ENCODE measurements around the gene GPR183. TPM values are rescaled to one million over a fixed set of nuclear protein-coding genes. Genes with fewer than 3 reads are reported as not detected.

GPR183 gene
- total RNA-seq, 2 experiments from 2014 or later, result 8.6 to 10.0 TPM

DNA sequence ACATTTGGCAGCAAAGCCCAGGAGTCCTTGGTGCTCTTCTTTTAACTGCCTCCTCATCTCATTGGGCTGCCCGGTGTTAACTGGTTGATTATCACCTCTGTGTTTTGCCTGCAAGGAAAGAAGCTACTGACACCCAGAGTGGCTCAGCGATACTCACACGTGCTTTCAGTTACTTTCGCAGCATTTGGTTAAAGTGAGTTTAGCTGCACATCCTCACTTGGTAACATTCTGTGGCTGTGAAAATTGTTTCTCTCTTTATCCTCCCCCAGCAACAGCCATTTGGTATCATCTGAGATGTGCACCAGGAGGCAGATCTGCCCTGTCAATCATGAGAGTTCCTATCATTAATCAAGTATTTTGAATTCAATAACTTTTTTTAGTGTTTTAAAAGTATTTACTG is 44.6 kb upstream of the GPR183 start:
- H3K27ac Mint-ChIP-seq, result peak overlapping the region; percentile 84
- H3K4me3 Mint-ChIP-seq, result no peak overlapping the region
- CTCF ChIA-PET, result interaction anchor here (0.8 to 3.3 kb wide), 13 partner anchors 9 to 85 kb away, joined by 3 to 27 read pairs (median 5); no protein-coding TSS in a partner anchor
- peak; percentile 50 for ATAC-seq
- POLR2A ChIA-PET, result interaction anchor here (0.8 to 3.8 kb wide), 15 partner anchors 10 to 83 kb away, joined by 3 to 26 read pairs (median 6); partner anchors contain the start of gene GPR183
- no peaks in the 10 kb centered on the region for H3K9me3 Mint-ChIP-seq
- DNase-seq, result peak; percentile 66
- no peaks in the 10 kb centered on the region for H3K27me3 Mint-ChIP-seq
- TF ChIP-seq, protein P1, sequence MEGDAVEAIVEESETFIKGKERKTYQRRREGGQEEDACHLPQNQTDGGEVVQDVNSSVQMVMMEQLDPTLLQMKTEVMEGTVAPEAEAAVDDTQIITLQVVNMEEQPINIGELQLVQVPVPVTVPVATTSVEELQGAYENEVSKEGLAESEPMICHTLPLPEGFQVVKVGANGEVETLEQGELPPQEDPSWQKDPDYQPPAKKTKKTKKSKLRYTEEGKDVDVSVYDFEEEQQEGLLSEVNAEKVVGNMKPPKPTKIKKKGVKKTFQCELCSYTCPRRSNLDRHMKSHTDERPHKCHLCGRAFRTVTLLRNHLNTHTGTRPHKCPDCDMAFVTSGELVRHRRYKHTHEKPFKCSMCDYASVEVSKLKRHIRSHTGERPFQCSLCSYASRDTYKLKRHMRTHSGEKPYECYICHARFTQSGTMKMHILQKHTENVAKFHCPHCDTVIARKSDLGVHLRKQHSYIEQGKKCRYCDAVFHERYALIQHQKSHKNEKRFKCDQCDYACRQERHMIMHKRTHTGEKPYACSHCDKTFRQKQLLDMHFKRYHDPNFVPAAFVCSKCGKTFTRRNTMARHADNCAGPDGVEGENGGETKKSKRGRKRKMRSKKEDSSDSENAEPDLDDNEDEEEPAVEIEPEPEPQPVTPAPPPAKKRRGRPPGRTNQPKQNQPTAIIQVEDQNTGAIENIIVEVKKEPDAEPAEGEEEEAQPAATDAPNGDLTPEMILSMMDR (IDR thresholded peaks at IDR 0.05), result no peak
- intact Hi-C loops (cut with micrococcal nuclease), result loop anchor here (5.0 kb wide), 2 partner anchors 39 to 79 kb away; no protein-coding TSS in a partner anchor
- peaks cover 82% of the 10 kb centered on the region for H3K4me1 Mint-ChIP-seq (ENCODE audit: low read depth)
- H3K36me3 Mint-ChIP-seq (ENCODE audit: low read depth), result peaks cover 63% of the 10 kb centered on the region

DNA sequence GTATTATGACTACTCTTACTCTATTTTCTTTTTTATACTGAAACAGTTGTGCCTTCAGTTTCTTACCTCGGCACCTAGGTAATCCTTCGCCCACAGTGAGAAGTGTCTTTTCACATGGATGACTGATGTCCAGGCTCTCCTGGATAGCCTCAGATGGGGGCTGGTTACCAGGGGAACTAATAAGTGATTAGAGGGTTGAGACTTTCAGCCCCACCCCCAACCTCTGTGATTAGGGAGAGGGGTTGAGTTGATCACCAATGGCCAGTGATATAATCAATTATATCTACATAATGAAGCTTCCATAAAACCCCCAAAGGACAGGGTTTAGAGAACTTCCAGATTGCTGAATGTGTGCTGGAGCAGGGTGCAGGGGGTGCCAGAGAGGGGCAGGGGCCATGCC is 43.0 kb upstream of the GPR183 start:
- H3K36me3 Mint-ChIP-seq (ENCODE audit: low read depth), result peaks cover 53% of the 10 kb centered on the region
- TF ChIP-seq, protein P1 (IDR thresholded peaks at IDR 0.05), result no peak
- H3K27me3 Mint-ChIP-seq, result no peaks in the 10 kb centered on the region
- H3K9me3 Mint-ChIP-seq, result no peaks in the 10 kb centered on the region
- H3K4me3 Mint-ChIP-seq, result no peak overlapping the region
- H3K27ac Mint-ChIP-seq, result no peak overlapping the region
- POLR2A ChIA-PET, result interaction anchor here (3.8 kb wide), 1 partner anchor 8 kb away, joined by 15 read pairs; no protein-coding TSS in a partner anchor
- CTCF ChIA-PET, result interaction anchor here (1.3 kb wide), 1 partner anchor 37 kb away, joined by 4 read pairs; no protein-coding TSS in a partner anchor
- ATAC-seq, result no peak
- DNase-seq, result no peak
- peaks cover 76% of the 10 kb centered on the region for H3K4me1 Mint-ChIP-seq (ENCODE audit: low read depth)
- intact Hi-C loops (cut with micrococcal nuclease), result loop anchor here (5.0 kb wide), 2 partner anchors 38 to 78 kb away; no protein-coding TSS in a partner anchor

DNA sequence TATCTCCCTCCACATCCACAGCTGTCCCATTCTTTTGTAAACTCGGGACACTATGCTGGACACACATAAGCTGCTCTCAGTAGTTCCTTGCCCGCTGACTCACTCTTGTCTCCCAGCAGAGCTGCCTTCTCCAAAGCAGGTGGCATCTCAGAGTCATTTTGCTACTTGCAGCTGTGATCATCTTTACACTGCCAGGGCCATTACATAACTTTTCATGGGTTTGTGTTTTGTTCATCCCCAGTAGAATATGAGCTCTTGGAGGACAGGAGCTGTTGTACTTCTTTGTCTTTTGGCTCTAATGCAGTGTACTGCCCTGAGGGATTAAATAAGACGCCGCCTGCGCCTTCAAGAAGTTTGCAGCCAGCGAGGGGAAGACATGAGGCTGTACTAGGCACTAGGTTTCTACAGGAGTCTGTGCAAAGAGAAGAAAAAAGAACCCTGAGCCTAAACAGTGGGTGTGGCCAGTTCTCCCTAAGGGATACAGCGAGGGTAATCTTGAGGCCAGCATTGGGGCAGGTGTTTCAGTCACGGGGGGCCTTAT is 40.8 kb upstream of the GPR183 start:
- Mint-ChIP-seq H3K4me3 (no peak overlapping the region), H3K27me3 (no peaks in the 10 kb centered on the region), H3K27ac (no peak overlapping the region)

DNA sequence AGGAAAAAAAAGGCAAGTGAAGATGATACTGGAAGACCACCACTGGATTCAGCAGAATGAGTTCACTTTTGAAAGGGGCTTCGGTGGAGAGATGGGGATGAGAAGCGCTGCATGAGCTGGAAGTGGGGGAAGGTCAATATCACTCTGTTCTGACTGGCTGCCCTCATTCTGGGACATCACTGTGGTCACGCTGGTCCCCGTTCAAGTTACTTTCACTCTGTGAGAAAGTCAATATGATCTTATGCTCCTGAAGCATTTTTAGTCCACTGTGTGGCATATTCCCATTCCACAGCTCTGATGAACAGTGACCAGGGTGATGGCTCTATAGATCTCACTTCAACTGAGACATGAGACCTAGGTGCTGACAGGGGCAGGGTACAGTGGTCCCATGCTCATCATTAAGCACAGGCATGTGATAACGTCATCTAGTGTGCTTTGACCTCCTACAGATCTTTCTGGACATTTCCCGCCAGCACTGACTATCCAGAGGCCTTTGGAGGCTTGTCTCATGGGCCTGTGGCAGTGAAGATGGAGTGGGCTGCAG is 40.2 kb upstream of the GPR183 start:
- POLR2A ChIA-PET, result no interaction called here
- peaks cover 50% of the 10 kb centered on the region for H3K4me1 Mint-ChIP-seq (ENCODE audit: low read depth)
- H3K4me3 Mint-ChIP-seq, result no peak overlapping the region

More for the DNA sequence above, 40.8 kb upstream of the GPR183 start:
- DNase-seq (no peak), ATAC-seq (no peak)
- ChIA-PET CTCF (interaction anchor here (1.1 to 1.9 kb wide), 4 partner anchors 13 to 89 kb away, joined by 3 to 9 read pairs (median 4); no protein-coding TSS in a partner anchor), POLR2A (interaction anchor here (0.6 to 1.5 kb wide), 4 partner anchors 10 to 33 kb away, joined by 3 to 4 read pairs (median 3); no protein-coding TSS in a partner anchor)
- Mint-ChIP-seq H3K4me1 (ENCODE audit: low read depth) (peaks cover 54% of the 10 kb centered on the region), H3K36me3 (ENCODE audit: low read depth) (peaks cover 45% of the 10 kb centered on the region), H3K9me3 (no peaks in the 10 kb centered on the region)
- intact Hi-C loops (cut with micrococcal nuclease), result no loop called here
- TF ChIP-seq, protein P1 (IDR thresholded peaks at IDR 0.05), result no peak

More for the DNA sequence above, 40.2 kb upstream of the GPR183 start:
- no peaks in the 10 kb centered on the region for H3K9me3 Mint-ChIP-seq
- ATAC-seq (no peak), DNase-seq (no peak)
- H3K36me3 Mint-ChIP-seq (ENCODE audit: low read depth), result peaks cover 43% of the 10 kb centered on the region
- no peak overlapping the region for H3K27ac Mint-ChIP-seq
- TF ChIP-seq, protein P1 (IDR thresholded peaks at IDR 0.05), result no peak
- intact Hi-C loops (cut with micrococcal nuclease), result no loop called here
- H3K27me3 Mint-ChIP-seq, result no peaks in the 10 kb centered on the region
- CTCF ChIA-PET, result interaction anchor here (1.1 to 1.8 kb wide), 4 partner anchors 12 to 89 kb away, joined by 3 to 9 read pairs (median 4); no protein-coding TSS in a partner anchor
